ENCODE data around the gene EPB41L4B.
"Not testable (repeated sequence)": the region's sequence is repeated elsewhere in the genome, so short reads cannot be mapped to it uniquely, and the experiment has no call there.

EPB41L4B gene

DNA sequence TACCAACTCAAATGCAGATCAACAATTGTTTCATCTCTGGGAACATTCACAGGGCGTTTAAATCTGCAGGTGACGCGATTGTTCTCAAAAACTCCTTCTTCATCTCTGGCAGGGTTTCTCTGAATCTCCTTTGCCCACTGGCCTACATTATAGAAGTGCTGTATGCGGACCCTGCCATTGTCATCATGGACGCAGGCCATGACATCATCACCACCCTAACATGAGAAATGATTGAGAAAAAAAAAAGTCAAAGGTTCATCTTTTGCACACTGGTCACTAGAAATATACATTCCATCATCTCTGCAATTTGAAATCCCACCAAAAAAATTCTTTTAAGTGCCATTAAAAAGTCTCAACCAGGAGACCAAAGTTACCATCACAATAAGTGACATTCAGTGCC, 179.5 kb downstream of the EPB41L4B start:
- no peak overlapping the region for H3K4me3 Mint-ChIP-seq
- no peaks in the 10 kb centered on the region for H3K36me3 Mint-ChIP-seq
- no peak overlapping the region for H3K27ac Mint-ChIP-seq
- no peaks in the 10 kb centered on the region for H3K9me3 Mint-ChIP-seq
- no peaks in the 10 kb centered on the region for H3K27me3 Mint-ChIP-seq
- peaks cover 6% of the 10 kb centered on the region for H3K4me1 Mint-ChIP-seq

- Mint-ChIP-seq H3K27me3 (no peaks in the 10 kb centered on the region), H3K27ac (no peak overlapping the region), H3K36me3 (no peaks in the 10 kb centered on the region), H3K4me1 (peaks cover 6% of the 10 kb centered on the region), H3K4me3 (no peak overlapping the region), H3K9me3 (no peaks in the 10 kb centered on the region)
Measured at GRCh38 chr9:109139851-109140250, 181.0 kb downstream of the EPB41L4B start.

GRCh38 chr9:109138421-109138820, 182.4 kb downstream of the EPB41L4B start:
- Mint-ChIP-seq H3K4me1 (no peaks in the 10 kb centered on the region), H3K27me3 (no peaks in the 10 kb centered on the region), H3K27ac (no peak overlapping the region), H3K9me3 (no peaks in the 10 kb centered on the region), H3K4me3 (no peak overlapping the region), H3K36me3 (no peaks in the 10 kb centered on the region)

DNA sequence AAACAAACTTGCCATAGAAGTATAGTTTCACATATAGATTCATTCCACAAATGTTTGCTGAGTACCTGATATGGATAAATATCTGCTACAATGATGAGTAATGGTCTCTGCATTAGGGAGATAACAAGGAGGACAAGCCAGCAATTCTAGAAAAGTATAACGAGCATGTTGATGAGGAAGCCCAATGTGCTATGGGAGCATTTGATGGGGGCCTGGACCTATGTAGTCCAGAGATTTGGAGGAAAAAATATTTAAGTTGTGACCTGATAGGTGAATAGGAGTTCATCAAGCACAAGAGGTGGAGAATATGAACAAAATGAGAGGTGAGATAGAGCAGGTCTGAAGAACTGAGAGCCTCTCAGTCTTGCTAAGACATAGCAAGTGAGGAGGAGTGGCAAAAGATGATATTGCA, 186.7 kb downstream of the EPB41L4B start:
- Mint-ChIP-seq H3K27ac (no peak overlapping the region), H3K36me3 (no peaks in the 10 kb centered on the region), H3K27me3 (no peaks in the 10 kb centered on the region), H3K9me3 (no peaks in the 10 kb centered on the region), H3K4me1 (no peaks in the 10 kb centered on the region), H3K4me3 (no peak overlapping the region)

DNA sequence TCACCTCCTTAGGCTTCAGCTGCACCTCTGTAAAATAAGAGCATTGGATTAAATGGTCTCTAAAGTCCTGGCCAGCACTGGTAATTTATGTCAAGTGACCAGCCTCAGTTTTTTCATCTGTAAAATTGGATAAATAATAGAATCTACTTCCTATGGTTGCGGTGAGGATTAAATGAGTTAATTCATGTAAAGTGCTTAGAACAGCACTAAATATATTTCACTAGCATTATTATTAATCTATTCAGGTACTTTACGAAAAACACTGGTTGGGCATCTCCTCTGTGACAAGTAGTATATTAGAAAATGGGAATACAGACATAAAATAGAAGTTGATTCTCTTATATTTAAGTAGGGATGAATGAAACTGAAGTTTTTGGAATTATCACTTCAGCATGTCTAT, 187.3 kb downstream of the EPB41L4B start:
- Mint-ChIP-seq H3K4me3 (no peak overlapping the region), H3K9me3 (no peaks in the 10 kb centered on the region), H3K4me1 (no peaks in the 10 kb centered on the region)

GRCh38 chr9:109132567-109133021, 188.3 kb downstream of the EPB41L4B start:
- H3K9me3 Mint-ChIP-seq: no peaks in the 10 kb centered on the region
- H3K4me3 Mint-ChIP-seq: no peak overlapping the region
- no peaks in the 10 kb centered on the region for H3K27me3 Mint-ChIP-seq
- H3K27ac Mint-ChIP-seq: no peak overlapping the region
- H3K36me3 Mint-ChIP-seq: no peaks in the 10 kb centered on the region
- H3K4me1 Mint-ChIP-seq: no peaks in the 10 kb centered on the region

More for the DNA sequence above, 187.3 kb downstream of the EPB41L4B start:
- Mint-ChIP-seq H3K27ac (no peak overlapping the region), H3K36me3 (no peaks in the 10 kb centered on the region), H3K27me3 (no peaks in the 10 kb centered on the region)

DNA sequence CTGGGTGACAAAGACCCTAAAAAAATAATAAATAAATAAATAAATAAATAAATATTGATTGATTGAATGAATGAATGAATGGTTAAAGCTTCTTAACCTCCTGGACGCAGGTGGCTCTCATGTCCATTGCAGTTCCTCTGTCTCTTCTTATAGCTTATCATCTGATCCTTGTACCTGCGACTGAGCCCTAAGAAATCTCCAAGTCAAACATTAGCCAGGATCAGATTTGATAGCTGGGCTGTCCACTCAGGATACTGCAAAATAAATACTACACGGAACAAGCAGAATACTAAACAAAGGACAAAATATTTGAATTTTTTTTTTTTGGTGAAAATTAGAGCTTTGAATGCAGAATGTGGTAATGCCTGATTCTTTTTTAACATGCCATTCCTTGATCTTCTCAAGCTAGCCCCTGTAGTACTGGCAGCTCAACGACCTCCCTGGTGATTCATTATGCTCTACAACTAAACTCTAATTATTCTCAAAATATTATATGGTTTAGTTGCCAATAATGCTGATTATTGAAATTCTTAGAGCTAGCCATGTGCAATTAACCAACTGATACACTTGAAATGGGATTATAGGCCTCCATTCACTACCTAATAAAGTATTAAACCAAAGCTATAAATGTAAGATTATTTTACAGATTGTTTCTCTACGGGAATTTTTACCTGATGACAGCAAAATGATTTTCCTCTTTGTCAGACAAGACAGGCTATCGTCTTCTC, 191.2 kb downstream of the EPB41L4B start:
- Mint-ChIP-seq H3K27ac (no peak overlapping the region), H3K4me1 (no peaks in the 10 kb centered on the region), H3K4me3 (no peak overlapping the region), H3K36me3 (no peaks in the 10 kb centered on the region), H3K9me3 (no peaks in the 10 kb centered on the region), H3K27me3 (no peaks in the 10 kb centered on the region)

DNA sequence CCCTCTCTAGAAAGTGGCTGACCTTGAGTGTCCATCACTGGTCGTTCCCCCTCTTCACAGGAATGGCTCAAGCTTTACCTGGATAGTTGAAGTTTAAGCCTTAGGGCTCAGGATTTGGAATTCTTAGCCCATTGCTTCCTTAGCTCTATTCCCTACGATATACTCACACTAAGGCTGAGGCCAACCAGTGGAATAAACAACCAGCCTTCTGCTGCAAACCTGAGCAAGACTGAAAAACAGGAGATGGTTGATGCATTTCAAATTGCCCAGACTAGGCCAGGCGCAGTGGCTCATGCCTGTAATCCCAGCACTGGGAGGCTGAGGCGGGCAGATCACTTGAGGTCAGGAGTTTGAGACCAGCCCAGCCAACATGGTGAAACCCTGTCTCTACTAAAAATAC, 194.2 kb downstream of the EPB41L4B start:
- H3K4me3 Mint-ChIP-seq, H3K4me1 Mint-ChIP-seq, H3K9me3 Mint-ChIP-seq, H3K27ac Mint-ChIP-seq, H3K36me3 Mint-ChIP-seq, H3K27me3 Mint-ChIP-seq: not testable (repeated sequence)

GRCh38 chr9:109124121-109124520, 196.7 kb downstream of the EPB41L4B start:
- Mint-ChIP-seq H3K4me3 (no peak overlapping the region), H3K36me3 (no peaks in the 10 kb centered on the region), H3K4me1 (peaks cover 6% of the 10 kb centered on the region), H3K9me3 (no peaks in the 10 kb centered on the region), H3K27ac (no peak overlapping the region), H3K27me3 (no peaks in the 10 kb centered on the region)

DNA sequence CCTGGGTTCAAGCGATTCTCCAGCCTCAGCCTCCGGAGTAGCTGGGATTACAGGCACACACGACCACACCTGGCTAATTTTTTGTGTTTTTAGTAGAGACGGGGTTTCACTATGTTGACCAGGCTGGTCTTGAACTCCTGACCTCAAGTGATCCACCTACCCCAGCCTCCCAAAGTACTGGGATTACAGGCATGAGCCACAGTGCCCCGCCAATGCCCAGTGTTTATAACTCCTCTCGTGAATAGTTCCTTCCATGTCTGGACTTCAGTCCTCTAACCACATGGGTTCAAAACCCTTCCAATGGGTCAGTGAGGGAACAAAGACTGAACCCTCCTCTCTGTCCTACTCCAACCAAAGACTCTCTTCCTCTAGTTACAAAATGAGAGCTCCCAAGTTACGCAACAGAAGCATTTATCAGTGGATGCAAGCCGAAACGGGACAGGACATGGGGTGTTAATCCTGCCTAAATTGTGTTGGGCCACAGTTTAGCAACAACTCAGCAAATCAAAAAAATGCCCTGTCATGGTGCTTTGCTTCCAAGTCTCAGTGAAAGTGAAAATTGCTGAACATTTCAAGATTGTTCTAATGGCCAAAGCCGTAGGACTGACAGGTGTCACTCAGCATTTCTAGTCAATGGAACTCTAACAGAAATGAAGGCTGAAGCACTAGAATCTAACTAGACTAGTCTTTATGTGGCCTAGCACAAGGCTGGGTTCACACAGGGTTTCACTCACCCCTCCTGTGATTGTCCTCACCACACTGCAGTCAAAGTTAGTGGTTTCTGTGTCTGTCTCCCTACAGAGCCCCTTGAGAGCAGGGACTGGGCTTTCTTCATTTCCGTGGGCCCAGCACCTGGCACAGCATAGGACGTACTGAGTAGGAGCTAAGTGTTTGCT, 197.9 kb downstream of the EPB41L4B start:
- H3K9me3 Mint-ChIP-seq: no peaks in the 10 kb centered on the region
- H3K27me3 Mint-ChIP-seq: no peaks in the 10 kb centered on the region
- no peak overlapping the region for H3K4me3 Mint-ChIP-seq
- H3K4me1 Mint-ChIP-seq: peaks cover 13% of the 10 kb centered on the region
- no peak overlapping the region for H3K27ac Mint-ChIP-seq
- no peaks in the 10 kb centered on the region for H3K36me3 Mint-ChIP-seq

All from activated naive CD4-positive, alpha-beta T cell treated with anti-CD3 and anti-CD28 coated beads, Interleukin-2, amount 50 U/mL, for 24 hours (primary cell).